Stimulated activated CD8-positive, alpha-beta memory T cell treated with anti-CD3 and anti-CD28 coated beads, Interleukin-15, amount 100 ng/mL, for 48 hours (primary cell): ENCODE measurements around the gene FIBIN.
"Not testable (repeated sequence)": the region's sequence is repeated elsewhere in the genome, so short reads cannot be mapped to it uniquely, and the experiment has no call there.

Experiments used
- DNase-seq, 2 donors: peaks; one replicate each; pipeline ENCODE4 v3.0.0-alpha.2; 2020; ENCODE audit warnings: low read depth in 2 of 2

FIBIN gene

DNA sequence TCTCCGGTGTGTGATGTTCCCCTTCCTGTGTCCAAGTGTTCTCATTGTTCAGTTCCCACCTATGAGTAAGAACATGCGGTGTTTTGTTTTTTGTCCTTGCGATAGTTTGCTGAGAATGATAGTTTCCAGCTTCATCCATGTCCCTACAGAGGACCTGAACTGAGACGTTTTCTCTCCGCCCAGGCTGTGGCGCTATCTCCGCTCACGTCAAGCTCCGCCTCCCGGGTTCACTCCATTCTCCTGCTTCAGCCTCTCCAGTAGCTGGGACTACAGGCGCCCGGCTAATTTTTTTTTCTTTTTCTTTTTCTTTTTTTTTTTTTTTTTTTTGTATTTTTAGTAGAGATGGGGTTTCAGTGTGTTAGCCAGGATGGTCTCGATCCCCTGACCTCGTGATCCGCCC is 16.7 kb upstream of the FIBIN start:
- not testable (repeated sequence) for DNase-seq

DNA sequence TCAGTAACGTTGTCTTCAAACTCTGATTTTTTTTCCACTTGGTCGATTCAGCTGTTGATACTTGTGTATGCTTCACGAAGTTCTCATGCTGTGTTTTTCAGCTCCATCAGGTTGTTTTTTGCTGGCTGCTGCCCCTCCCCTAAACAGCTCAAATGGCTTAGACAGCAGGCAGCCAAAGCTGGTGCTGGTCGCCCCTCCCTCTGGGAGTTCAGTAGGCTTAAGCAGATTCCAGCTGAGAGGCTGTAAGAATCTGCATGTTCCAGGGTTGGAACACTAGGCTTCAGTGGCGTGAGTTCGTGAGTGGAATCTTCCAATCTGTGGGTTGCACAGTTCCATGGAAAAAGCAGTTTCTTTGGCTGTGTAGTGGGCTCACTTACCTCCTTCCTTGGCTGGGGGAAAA is 10.3 kb upstream of the FIBIN start:
- DNase-seq = no peak

- no peak for DNase-seq
Observed at GRCh38 chr11:26985470-26985869, 8.4 kb upstream of the FIBIN start.

- DNase-seq = no peak
Observed at GRCh38 chr11:26985943-26986342, 8.0 kb upstream of the FIBIN start.

- DNase-seq = no peak
Observed at GRCh38 chr11:26987272-26987671, 6.6 kb upstream of the FIBIN start.

DNA sequence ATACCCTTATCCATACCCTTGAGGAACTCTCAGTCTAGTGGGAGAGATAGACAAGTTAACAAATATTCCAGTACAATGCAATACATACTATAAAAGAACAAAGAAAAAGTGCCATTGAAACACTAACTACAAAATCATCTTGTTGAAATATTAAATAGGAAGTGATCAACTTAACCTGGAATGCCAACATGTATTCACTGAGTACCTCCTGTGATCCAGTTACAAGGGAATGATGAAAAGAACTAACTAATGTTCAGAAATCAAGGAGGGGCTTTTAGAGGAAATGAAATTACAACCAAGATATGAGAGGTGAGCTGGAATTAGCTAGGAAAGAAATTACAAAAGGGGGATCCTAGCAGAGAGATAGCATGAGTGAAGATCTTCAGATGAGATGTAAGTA is 6.2 kb upstream of the FIBIN start:
- no peak for DNase-seq

GRCh38 chr11:26992031-26992541 is 1.8 kb upstream of the FIBIN start:
- DNase-seq = no peak

DNA sequence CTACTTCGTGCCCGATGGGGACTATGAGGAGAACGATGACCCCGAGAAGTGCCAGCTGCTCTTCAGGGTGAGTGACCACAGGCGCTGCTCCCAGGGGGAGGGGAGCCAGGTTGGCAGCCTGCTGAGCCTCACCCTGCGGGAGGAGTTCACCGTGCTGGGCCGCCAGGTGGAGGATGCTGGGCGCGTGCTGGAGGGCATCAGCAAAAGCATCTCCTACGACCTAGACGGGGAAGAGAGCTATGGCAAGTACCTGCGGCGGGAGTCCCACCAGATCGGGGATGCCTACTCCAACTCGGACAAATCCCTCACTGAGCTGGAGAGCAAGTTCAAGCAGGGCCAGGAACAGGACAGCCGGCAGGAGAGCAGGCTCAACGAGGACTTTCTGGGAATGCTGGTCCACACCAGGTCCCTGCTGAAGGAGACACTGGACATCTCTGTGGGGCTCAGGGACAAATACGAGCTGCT is 751 bp downstream of the FIBIN start:
- DNase-seq = no peak

- no peak for DNase-seq
Observed at GRCh38 chr11:26995701-26996460, 2.0 kb downstream of the FIBIN start.

DNA sequence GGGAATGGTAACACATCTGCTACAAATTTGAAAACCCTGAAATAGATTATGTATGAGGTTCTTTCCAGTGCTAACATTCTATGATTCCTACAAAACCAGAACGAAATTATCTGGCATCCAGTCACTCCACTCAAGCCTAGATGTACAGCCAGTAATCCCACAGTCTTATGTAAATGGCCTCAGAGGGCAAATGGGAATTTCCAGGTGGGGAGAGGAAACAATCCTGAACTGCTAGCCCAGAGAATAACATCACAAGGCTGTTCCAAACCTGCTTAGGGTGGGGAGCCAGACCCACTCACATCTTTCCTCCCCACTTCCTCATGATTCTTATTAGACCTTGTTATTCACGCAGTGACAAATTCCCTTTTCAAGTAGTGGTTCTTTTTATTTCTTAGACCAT is 3.5 kb downstream of the FIBIN start:
- DNase-seq = no peak

GRCh38 chr11:27001136-27001730 is 7.3 kb downstream of the FIBIN start:
- DNase-seq = not testable (repeated sequence)

- no peak for DNase-seq
Observed at GRCh38 chr11:27002431-27002830, 8.5 kb downstream of the FIBIN start.

DNA sequence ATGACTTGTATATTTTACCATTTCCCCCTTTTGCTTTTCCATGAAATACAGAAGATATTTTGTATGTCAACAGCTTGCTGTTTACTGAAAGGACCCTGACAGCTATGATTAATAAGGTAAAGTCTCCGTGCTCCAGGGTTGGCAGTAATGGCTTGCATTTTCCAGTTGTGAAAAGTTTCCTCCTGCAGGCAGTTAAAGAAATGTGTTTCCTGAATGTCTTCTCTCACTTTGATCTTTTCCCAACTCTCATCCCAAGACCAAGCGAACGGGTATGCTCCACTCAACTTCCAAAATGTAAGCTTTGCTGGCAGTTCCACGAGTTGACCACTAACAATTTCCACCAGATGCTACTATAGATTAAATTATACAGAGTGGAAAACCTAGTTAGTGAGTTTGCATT is 8.9 kb downstream of the FIBIN start:
- no peak for DNase-seq

- no peak for DNase-seq
Observed at GRCh38 chr11:27004103-27004502, 10.2 kb downstream of the FIBIN start.

DNA sequence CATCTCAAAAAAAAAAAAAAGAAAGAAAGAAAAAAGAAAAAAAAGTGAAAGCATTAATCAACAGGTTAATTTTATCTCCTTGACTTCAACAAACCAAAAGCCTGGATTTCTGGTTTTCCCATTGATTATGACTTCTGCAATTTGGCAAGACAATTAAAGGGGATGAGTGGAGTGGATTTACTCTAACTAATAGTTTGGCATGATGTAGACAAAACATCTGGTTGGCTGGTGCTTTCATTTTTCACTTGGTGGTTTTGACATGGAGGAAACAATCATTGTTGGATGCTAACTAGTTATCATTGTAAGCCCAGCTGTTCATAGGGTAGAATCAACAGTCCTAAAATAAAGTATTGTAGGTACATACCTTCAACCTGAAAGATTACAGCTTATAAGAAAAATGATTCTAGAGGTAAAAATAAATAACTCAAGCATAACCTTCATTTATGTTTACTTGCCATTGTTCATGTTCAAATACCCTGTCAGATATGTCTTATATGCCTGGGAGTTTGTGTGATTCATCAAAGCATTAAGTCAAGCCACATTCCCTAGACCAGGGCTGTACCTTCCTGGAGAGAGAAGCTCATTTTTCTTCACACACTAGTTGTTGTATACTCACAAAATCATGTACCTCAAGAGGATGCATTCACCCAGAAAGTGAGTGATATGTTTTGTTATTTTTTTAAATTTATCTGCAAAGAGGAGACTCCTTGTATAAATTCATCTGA is 15.1 kb downstream of the FIBIN start:
- no peak for DNase-seq

DNA sequence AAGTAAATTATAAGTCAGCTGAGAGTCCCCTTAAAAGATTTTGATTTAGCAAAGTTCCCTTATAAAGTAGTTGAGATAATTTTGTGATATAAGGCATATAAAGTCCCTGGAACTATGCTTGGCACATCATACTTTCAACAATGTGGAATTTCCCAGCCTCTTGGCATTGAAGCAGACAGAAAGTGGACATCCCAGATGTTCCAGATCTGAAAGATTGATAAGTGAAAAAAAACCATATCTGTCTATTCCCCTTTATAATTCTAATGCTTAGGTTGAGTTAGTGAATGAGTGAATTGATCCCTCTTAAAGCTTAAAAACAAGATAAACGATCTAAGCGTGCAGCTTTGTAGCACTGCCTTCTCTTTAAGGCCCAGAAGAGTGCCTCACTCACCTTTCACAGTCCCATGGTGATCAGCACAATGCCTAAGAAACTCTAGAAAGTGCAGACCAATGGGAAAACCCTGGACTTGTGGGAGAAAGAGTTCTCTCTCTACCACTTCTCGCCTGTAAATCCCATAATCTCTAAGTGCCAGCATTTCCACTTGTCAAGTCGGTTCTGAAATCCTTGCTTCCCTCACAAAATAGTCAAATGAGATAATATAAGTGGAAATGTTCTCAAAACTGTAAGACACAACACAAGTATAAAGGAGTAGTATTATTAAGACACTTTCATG is 17.8 kb downstream of the FIBIN start:
- DNase-seq = no peak

- no peak for DNase-seq
Observed at GRCh38 chr11:27012234-27012921, 18.5 kb downstream of the FIBIN start.

DNA sequence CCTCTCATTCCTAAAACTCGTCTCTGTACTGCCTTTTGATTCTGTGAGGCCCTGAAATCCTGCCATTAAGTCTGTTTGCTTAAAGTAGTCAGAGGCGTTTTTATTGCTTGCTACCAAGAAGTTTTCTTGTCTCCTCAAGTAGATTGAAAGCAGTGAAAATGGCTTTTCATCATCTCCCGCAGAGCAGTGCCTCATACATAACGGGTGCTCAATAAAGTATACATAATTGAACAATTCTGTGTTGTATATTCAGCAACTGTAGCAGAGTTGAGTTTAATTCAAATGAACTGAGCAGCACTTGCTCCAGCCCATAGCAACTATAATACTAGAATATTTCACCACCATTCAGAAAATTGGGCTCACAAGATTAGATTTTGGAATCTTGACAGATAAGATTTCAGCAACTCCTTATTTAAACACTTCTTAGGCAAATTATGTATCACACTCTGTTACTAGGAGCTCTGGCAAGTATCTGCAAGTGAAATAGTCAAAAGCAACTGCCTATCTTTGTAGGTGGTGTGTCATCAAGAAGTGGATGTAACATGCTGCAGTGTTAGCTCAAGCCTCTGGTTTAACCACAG is 20.0 kb downstream of the FIBIN start:
- DNase-seq = no peak

DNA sequence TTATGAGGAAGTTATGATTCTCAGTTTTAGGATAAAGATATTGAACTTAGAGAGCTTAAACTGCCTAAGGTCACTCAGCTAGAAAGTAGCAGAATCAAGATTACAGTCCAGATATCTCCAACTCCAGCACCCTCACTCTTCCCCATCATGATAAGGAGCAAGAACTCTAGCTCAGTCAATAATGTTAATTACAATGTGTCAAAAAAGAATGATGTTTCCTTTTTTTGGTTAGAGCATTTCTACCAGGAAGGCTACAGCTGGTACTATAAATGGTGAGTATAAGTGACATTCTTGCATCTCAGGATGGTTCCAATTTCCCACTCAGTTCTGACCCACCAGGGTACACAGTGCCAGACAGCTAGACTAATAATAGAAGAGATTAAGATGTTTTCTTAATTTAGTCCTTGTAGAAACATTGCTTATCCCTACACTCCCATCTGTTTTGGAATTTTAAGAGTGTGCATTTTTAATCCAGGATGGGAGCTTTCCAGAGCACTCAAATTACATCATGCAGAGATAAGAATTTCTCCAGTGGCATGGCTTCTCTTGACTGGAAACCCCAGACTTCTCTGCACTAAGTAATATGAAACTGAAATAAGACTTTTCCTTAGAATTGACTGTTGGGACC is 25.1 kb downstream of the FIBIN start:
- DNase-seq = no peak

DNA sequence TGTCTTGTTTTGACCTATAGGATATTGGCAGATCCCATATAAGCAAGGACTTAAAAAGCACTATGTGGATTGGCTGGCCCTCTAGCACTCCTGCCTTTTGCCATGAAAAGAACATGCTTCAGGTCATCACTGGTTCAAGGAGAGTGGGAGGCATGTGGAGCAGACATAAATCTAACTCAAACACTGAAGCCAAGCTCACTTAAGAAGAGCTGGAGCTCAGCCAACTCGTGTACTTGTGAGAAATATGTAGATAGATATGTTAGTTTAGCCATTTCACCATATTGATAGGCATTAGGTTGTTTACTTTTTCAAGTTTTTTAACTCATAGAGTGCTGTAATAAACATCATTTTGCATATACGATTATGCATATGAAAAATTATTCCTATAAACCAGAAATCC is 26.8 kb downstream of the FIBIN start:
- DNase-seq = no peak
